ENCODE measurements around the gene ACER3. TPM values are rescaled to one million over a fixed set of nuclear protein-coding genes. Genes with fewer than 3 reads are reported as not detected.
A peak's percentile ranks its signal among the peaks of the same experiment; 100 is the strongest.
"Not testable (repeated sequence)": the region's sequence is repeated elsewhere in the genome, so short reads cannot be mapped to it uniquely, and the experiment has no call there.

ACER3 gene
- total and polyA plus RNA-seq, 11 donors, result 3.2 to 17.0 (median 9.8) TPM

DNA sequence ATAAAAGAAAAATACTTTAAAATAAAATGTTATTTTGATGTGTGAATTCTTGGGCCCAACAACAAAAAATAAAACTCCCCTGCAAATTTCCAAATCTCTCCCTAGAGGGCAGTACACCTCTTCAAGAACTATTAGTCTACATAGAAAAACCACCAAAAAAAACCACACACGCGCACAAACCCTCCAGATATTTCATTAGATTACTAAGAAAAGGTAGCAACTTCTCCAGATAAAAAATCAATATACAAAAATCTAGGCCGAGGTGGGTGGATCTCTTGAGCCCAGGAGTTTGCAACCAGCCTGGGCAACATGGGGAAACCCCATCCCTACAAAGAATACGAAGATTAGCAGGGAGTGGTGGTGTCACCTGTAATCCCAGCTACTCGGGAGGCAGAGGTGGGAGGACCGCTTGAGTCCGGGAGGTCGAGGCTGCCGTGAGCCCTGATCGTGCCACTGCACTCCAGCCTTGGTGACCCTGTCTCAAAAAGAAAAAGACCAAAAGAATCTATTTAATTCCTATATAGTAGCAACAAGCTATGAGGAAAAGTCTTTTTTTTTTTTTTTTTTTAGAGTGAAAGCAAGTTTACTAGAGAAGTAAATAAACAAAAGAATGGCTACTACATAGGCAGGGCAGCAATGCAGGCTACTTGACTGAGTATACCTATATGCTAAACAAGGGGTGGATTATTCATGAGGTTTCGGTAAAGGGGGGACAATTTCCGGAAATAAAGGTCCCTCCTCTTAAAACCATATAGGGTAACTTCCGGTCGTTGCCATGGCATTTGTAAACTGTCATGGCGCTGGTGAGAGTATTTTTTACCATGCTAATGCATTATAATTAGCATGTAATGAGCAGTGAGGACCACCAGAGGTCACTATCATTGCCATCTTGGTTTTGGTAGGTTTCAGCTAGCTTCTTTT is 186.5 kb downstream of the ACER3 start:
- H3K27ac ChIP-seq, result peak overlapping the region in 3 of 12 donors; percentile 9 to 49 (median 17)
- peak overlapping the region in 9 of 12 donors; percentile 24 to 56 (median 38) for H3K4me3 ChIP-seq
- H3K27me3 ChIP-seq, result peaks cover 5 to 35% (median 18%) of the 10 kb centered on the region in 9 donors
- no peaks in the 10 kb centered on the region for H3K36me3 ChIP-seq
- DNase-seq (peak in 4 of 5 donors; percentile 64 to 84 (median 77)), ATAC-seq (peak; percentile 81 to 95 (median 88))
- 11 to 23% (median 13%) methylated on average over 15 of the region's 15 CpGs for WGBS, 4 donors
- peaks cover 0 to 17% (median 4%) of the 10 kb centered on the region in 12 donors for H3K4me1 ChIP-seq
- no peaks in the 10 kb centered on the region for H3K9me3 ChIP-seq
- intact Hi-C loops (cut with DNase I), result loop anchor here (1.0 to 10.0 kb wide), 8 partner anchors 19 to 148 kb away; partner anchors contain the start of gene CAPN5 (in 1 of the 10)
- TF ChIP-seq, protein P1, sequence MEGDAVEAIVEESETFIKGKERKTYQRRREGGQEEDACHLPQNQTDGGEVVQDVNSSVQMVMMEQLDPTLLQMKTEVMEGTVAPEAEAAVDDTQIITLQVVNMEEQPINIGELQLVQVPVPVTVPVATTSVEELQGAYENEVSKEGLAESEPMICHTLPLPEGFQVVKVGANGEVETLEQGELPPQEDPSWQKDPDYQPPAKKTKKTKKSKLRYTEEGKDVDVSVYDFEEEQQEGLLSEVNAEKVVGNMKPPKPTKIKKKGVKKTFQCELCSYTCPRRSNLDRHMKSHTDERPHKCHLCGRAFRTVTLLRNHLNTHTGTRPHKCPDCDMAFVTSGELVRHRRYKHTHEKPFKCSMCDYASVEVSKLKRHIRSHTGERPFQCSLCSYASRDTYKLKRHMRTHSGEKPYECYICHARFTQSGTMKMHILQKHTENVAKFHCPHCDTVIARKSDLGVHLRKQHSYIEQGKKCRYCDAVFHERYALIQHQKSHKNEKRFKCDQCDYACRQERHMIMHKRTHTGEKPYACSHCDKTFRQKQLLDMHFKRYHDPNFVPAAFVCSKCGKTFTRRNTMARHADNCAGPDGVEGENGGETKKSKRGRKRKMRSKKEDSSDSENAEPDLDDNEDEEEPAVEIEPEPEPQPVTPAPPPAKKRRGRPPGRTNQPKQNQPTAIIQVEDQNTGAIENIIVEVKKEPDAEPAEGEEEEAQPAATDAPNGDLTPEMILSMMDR (IDR thresholded peaks at IDR 0.05), result peak; percentile 62 to 81 (median 72)
- TF ChIP-seq POLR2A (IDR thresholded peaks at IDR 0.05), result no peak

DNA sequence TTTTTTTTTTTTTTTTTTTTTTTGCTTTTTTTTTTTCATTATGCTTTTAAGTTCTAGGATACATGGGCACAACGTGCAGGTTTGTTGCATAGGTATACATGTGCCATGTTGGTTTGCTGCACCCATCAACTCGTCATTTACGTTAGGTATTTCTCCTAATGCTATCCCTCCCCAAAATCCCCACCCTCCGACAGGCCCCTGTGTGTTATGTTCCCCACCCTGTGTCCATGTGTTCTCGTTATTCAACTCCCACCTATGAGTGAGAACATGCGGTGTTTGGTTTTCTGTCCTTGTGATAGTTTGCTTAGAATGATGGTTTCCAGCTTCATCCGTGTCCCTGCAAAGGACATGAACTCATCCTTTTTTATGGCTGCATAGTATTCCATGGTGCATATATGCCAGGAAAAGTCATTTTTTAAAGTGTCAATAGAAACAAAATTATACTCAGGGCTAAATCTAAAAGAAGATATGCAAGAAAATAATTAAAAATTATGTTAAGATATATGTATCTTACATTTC is 187.3 kb downstream of the ACER3 start:
- not testable (repeated sequence) for ATAC-seq, H3K9me3 ChIP-seq, DNase-seq, H3K27ac ChIP-seq, H3K4me3 ChIP-seq, H3K36me3 ChIP-seq
- Histone ChIP-seq H3K4me1 (peaks cover 0 to 17% (median 4%) of the 10 kb centered on the region in 12 donors), H3K27me3 (peaks cover 0 to 28% (median 13%) of the 10 kb centered on the region in 9 donors)
- 66 to 77% (median 73%) methylated on average over 7 of the region's 7 CpGs for WGBS, 4 donors
- intact Hi-C loops (cut with DNase I), result loop anchor here (1.0 to 10.0 kb wide), 8 partner anchors 18 to 147 kb away; partner anchors contain the start of gene CAPN5 (in 1 of the 10)
- TF ChIP-seq, protein P1 (IDR thresholded peaks at IDR 0.05), result peak in 1 of 12 donors; percentile 17

DNA sequence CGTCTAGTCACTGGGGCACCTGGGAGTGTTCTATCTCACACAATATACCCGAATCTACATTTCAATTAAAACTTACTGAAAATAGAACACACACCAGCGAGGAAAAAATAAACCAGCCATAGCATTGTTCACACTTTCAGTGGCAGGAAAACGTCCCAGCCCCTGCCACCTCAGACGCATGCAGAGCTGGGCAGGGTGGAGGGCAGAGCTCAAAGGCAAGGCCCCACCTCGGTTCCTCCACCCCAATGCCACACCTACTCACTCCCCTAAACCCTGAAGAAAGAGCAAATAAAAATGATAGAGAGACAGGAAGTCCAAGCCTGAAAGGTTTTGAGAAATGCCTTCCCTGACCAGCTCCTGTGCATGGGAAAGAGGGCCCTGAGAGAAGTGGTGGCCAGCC is 188.3 kb downstream of the ACER3 start:
- no peak for TF ChIP-seq POLR2A (IDR thresholded peaks at IDR 0.05)
- TF ChIP-seq, protein P1 (IDR thresholded peaks at IDR 0.05), result no peak

DNA sequence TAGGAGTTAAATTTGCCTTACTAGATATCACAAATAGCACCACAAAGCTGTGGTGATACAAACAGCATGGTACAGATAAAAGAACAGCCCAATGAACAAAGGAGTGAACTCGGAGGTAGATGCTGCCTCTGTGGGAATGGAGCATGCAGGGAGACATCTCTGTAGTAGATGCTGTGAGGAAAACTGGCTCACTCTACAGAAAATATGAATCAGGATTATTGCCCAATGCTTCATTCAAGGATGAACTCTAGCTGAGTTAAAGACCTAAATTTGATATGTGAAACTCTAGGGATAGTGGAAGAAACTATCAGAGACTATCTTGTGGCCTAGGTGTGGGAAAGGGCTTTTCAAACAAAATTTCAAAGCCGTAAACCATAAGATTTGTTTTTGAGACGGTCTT is 190.8 kb downstream of the ACER3 start:
- TF ChIP-seq, protein P1 (IDR thresholded peaks at IDR 0.05), result no peak
- no peak for TF ChIP-seq POLR2A (IDR thresholded peaks at IDR 0.05)
- Histone ChIP-seq H3K9me3 (peaks cover 0 to 10% (median 5%) of the 10 kb centered on the region in 12 donors), H3K27me3 (peaks cover 0 to under 1% (median 0%) of the 10 kb centered on the region in 9 donors), H3K27ac (no peak overlapping the region), H3K4me1 (peaks cover 0 to 11% (median 4%) of the 10 kb centered on the region in 12 donors), H3K36me3 (no peaks in the 10 kb centered on the region), H3K4me3 (no peak overlapping the region)
- no peak for DNase-seq
- 83 to 91% (median 87%) methylated on average over 3 of the region's 3 CpGs for WGBS, 4 donors
- intact Hi-C loops (cut with DNase I), result loop anchor here in 1 of 10 donors (2.0 kb wide), 1 partner anchor 13 kb away; no protein-coding TSS in a partner anchor
- ATAC-seq, result no peak

More for the DNA sequence above, 188.3 kb downstream of the ACER3 start:
- Histone ChIP-seq H3K9me3 (no peaks in the 10 kb centered on the region), H3K4me1 (peaks cover 0 to 17% (median 4%) of the 10 kb centered on the region in 12 donors), H3K4me3 (no peak overlapping the region), H3K27ac (no peak overlapping the region), H3K36me3 (no peaks in the 10 kb centered on the region), H3K27me3 (peaks cover 0 to 24% (median 13%) of the 10 kb centered on the region in 9 donors)
- WGBS, 4 donors, result 73 to 84% (median 80%) methylated on average over 6 of the region's 6 CpGs
- intact Hi-C loops (cut with DNase I), result loop anchor here in 8 of 10 donors (2.0 to 10.0 kb wide), 4 partner anchors 42 to 146 kb away; no protein-coding TSS in a partner anchor
- DNase-seq (no peak), ATAC-seq (no peak)

Measured in heart left ventricle (tissue), 16 donors.